NB4 (cell line): ENCODE results near the gene LGR5.

Experiments
- DNase-seq: peaks from one replicate; pipeline ENCODE4 v3.0.0; 2010; ENCODE audit warnings: low read depth
- H3K4me3 ChIP-seq: one replicate; pipeline ENCODE4 v1.5.1; 2011; ENCODE audit warnings: mild to moderate bottlenecking, low read depth, low read length, moderate library complexity
- CTCF ChIP-seq: IDR thresholded peaks from one replicate; pipeline ENCODE4 v1.5.1; 2012; ENCODE audit warnings: low read depth, low read length
- MAX ChIP-seq: IDR thresholded peaks from 2 replicates; pipeline ENCODE4 v1.6.1; 2011; ENCODE audit warnings: low read depth, low read length
- MYC ChIP-seq: IDR thresholded peaks from 2 replicates; pipeline ENCODE4 v1.6.1; 2011; ENCODE audit warnings: low read depth, low read length
- POLR2A ChIP-seq: IDR thresholded peaks from 2 replicates; pipeline ENCODE4 v1.6.1; 2011; ENCODE audit warnings: mild to moderate bottlenecking; ENCODE audit not compliant: insufficient read length; ENCODE audit errors: extremely low read depth

Gene LGR5

GRCh38 chr12:71460318-71460717, 20.7 kb downstream of the LGR5 start:
- TF ChIP-seq MAX, result no peak
- TF ChIP-seq CTCF, result no peak
- TF ChIP-seq MYC, result no peak
- no peak for TF ChIP-seq POLR2A
- DNase-seq, result no peak
- H3K4me3 ChIP-seq, result no peak overlapping the region

- no peak overlapping the region for H3K4me3 ChIP-seq
- TF ChIP-seq POLR2A, result no peak
- no peak for TF ChIP-seq CTCF
- TF ChIP-seq MYC, result no peak
- TF ChIP-seq MAX, result no peak
- DNase-seq, result no peak
Observed at GRCh38 chr12:71460850-71461609, 21.4 kb downstream of the LGR5 start.

- DNase-seq, result no peak
- TF ChIP-seq MAX (no peak), MYC (no peak), CTCF (no peak), POLR2A (no peak)
Observed at GRCh38 chr12:71461787-71462328, 22.3 kb downstream of the LGR5 start.

GRCh38 chr12:71465796-71466195, 26.2 kb downstream of the LGR5 start:
- no peak for DNase-seq
- no peak overlapping the region for H3K4me3 ChIP-seq

More at GRCh38 chr12:71461787-71462328, 22.3 kb downstream of the LGR5 start:
- no peak overlapping the region for H3K4me3 ChIP-seq

GRCh38 chr12:71469258-71469750, 29.7 kb downstream of the LGR5 start:
- H3K4me3 ChIP-seq, result no peak overlapping the region
- DNase-seq, result no peak
- TF ChIP-seq POLR2A (no peak), CTCF (no peak), MAX (no peak), MYC (no peak)

More at GRCh38 chr12:71465796-71466195, 26.2 kb downstream of the LGR5 start:
- TF ChIP-seq MAX (no peak), MYC (no peak), CTCF (no peak), POLR2A (no peak)
